Measurements from ENCODE around the gene DCTD. TPM values are rescaled to one million over a fixed set of nuclear protein-coding genes. Genes with fewer than 3 reads are reported as not detected.
"Not testable (repeated sequence)": the region's sequence is repeated elsewhere in the genome, so short reads cannot be mapped to it uniquely, and the experiment has no call there.

DCTD gene
- polyA plus RNA-seq, 1 experiment, result 195 TPM

- ChIA-PET POLR2A (no interaction called here), CTCF (no interaction called here)
- Histone ChIP-seq H3K4me3 (ENCODE audit: low read depth, low read length) (no peak overlapping the region), H3K9me3 (ENCODE audit: control insufficient read depth, insufficient read depth, low read length) (no peaks in the 10 kb centered on the region), H3K27ac (ENCODE audit: low read depth, low read length) (no peak overlapping the region), H3K27me3 (ENCODE audit: control insufficient read depth, insufficient read depth, low read length) (no peaks in the 10 kb centered on the region)
- no peak for TF ChIP-seq CTCF (IDR thresholded peaks at IDR 0.05; ENCODE audit: low read depth, low read length)
- DNase-seq (ENCODE audit: low read depth, low spot score), result no peak
Observed at GRCh38 chr4:182903013-182903412, 14.2 kb downstream of the DCTD start.

GRCh38 chr4:182901337-182901736, 15.8 kb downstream of the DCTD start:
- POLR2A ChIA-PET, result no interaction called here
- no peaks in the 10 kb centered on the region for H3K27me3 ChIP-seq (ENCODE audit: control insufficient read depth, insufficient read depth, low read length)
- no peaks in the 10 kb centered on the region for H3K9me3 ChIP-seq (ENCODE audit: control insufficient read depth, insufficient read depth, low read length)
- no peak for TF ChIP-seq CTCF (IDR thresholded peaks at IDR 0.05; ENCODE audit: low read depth, low read length)
- no peak overlapping the region for H3K27ac ChIP-seq (ENCODE audit: low read depth, low read length)
- H3K4me3 ChIP-seq (ENCODE audit: low read depth, low read length), result no peak overlapping the region
- DNase-seq (ENCODE audit: low read depth, low spot score), result no peak
- CTCF ChIA-PET, result no interaction called here

GRCh38 chr4:182900021-182900420, 17.2 kb downstream of the DCTD start:
- H3K27ac ChIP-seq (ENCODE audit: low read depth, low read length); H3K27me3 ChIP-seq (ENCODE audit: control insufficient read depth, insufficient read depth, low read length); H3K9me3 ChIP-seq (ENCODE audit: control insufficient read depth, insufficient read depth, low read length); DNase-seq (ENCODE audit: low read depth, low spot score); H3K4me3 ChIP-seq (ENCODE audit: low read depth, low read length); POLR2A ChIA-PET: not testable (repeated sequence)
- CTCF ChIA-PET, result interaction anchor here (0.6 to 1.1 kb wide), 2 partner anchors 39 to 356 kb away, joined by 3 read pairs; no protein-coding TSS in a partner anchor

DNA sequence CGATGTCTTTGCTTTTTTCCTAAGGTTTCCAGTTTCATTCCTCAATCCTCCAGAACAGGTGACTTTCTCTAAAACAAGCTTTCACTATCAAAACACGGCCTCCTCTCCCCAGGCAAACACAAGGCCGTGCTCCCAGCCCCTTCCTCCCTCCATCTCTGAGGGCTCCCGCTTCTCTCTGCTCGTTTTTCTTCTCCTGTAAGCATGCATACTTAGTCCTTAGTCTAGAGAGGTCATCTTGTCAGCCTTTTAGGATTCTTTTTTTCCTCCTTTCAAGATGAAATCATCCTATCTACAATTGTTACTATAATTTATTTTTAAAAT, 18.7 kb downstream of the DCTD start:
- no peak overlapping the region for H3K27ac ChIP-seq (ENCODE audit: low read depth, low read length)
- no peaks in the 10 kb centered on the region for H3K9me3 ChIP-seq (ENCODE audit: control insufficient read depth, insufficient read depth, low read length)
- H3K27me3 ChIP-seq (ENCODE audit: control insufficient read depth, insufficient read depth, low read length), result no peaks in the 10 kb centered on the region
- CTCF ChIA-PET, result no interaction called here
- TF ChIP-seq CTCF (IDR thresholded peaks at IDR 0.05; ENCODE audit: low read depth, low read length), result no peak
- H3K4me3 ChIP-seq (ENCODE audit: low read depth, low read length), result no peak overlapping the region
- POLR2A ChIA-PET, result no interaction called here
- no peak for DNase-seq (ENCODE audit: low read depth, low spot score)

DNA sequence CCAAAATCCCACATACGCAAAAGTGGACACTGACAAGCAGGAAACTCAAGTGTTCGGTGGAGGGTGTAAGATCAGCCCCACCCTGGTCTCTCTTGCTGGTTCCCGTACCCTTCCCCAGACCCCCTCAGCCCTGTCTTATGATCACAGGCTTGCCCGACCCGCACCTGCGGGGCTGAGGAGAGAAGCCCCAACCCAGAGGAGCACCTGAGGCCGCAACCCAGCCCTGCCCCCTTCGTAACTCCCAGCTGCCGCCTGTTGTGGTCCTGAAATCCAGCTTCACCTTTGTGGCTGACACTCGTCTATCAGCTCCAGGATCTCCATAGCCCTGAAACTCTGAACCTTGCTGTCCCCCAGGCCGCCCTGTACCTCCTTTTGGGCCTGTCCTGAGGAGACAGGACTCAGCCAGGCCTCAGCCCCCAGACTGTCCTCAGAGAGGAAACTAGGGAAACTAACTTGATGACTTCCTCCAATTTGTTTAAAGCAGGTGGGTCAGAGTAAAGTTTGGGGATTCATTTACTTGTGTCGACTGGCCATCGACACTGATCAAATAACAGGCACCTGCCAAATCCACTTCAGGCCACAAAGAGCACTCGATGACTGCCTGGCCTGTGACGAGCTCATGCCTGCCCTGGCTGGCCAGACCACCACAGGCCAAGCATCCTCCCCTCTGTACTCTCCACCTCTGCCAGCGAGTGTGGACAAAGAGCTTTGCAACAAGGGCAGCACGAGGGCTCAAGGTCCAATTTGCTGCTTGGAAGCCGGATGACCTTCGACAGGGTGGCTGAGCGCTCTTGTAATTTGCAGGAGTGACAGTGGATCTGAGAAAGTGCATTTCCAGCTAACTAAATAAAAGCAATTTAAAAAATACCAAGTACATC, 19.3 kb downstream of the DCTD start:
- CTCF ChIA-PET, result interaction anchor here (0.6 to 1.0 kb wide), 2 partner anchors 15 to 38 kb away, joined by 3 to 5 read pairs; no protein-coding TSS in a partner anchor
- POLR2A ChIA-PET, result no interaction called here
- no peaks in the 10 kb centered on the region for H3K9me3 ChIP-seq (ENCODE audit: control insufficient read depth, insufficient read depth, low read length)
- TF ChIP-seq CTCF (IDR thresholded peaks at IDR 0.05; ENCODE audit: low read depth, low read length), result no peak
- no peaks in the 10 kb centered on the region for H3K27me3 ChIP-seq (ENCODE audit: control insufficient read depth, insufficient read depth, low read length)
- DNase-seq (ENCODE audit: low read depth, low spot score), result no peak
- H3K4me3 ChIP-seq (ENCODE audit: low read depth, low read length), result no peak overlapping the region
- no peak overlapping the region for H3K27ac ChIP-seq (ENCODE audit: low read depth, low read length)

All from AG04450 (cell line).